DOHH2 (cell line): ENCODE results near the gene NCKAP1.

ENCODE experiments used
- H3F3A ChIP-seq: fragments of 200-600 bp; sonication (generic), shearing (Covaris generic); 2 replicates; pipeline ENCODE4 v1.6.0; 2016; ENCODE audit warnings: antibody characterized with exemption, mild to moderate bottlenecking; ENCODE audit not compliant: control insufficient read depth, insufficient read depth
- H3K27ac ChIP-seq: fragments of 200-600 bp; sonication (generic); 2 replicates; pipeline ENCODE4 v1.5.1; 2014; ENCODE audit warnings: low read depth, mild to moderate bottlenecking, low read length, moderate library complexity
- H3K27me3 ChIP-seq: fragments of 200-600 bp; sonication (generic); 2 replicates; pipeline ENCODE4 v1.6.1; 2014; ENCODE audit warnings: mild to moderate bottlenecking, low read length, mixed read lengths; ENCODE audit not compliant: control insufficient read depth
- H3K36me3 ChIP-seq: fragments of 200-600 bp; sonication (generic); 2 replicates; pipeline ENCODE4 v1.6.1; 2014; ENCODE audit warnings: mild to moderate bottlenecking, low read length, moderate library complexity, mixed read lengths; ENCODE audit not compliant: control insufficient read depth
- H3K4me1 ChIP-seq: fragments of 200-600 bp; sonication (generic); 2 replicates; pipeline ENCODE4 v1.6.1; 2014; ENCODE audit warnings: mild to moderate bottlenecking, low read length, mixed read lengths; ENCODE audit not compliant: control insufficient read depth
- H3K4me2 ChIP-seq: fragments of 200-600 bp; sonication (generic); 2 replicates; pipeline ENCODE4 v1.6.0; 2014; ENCODE audit warnings: mild to moderate bottlenecking, low read length, moderate library complexity
- H3K4me3 ChIP-seq: fragments of 200-600 bp; sonication (generic); 2 replicates; pipeline ENCODE4 v1.5.1; 2014; ENCODE audit warnings: mild to moderate bottlenecking, low read length, mixed read lengths
- H3K79me2 ChIP-seq: fragments of 200-600 bp; sonication (generic); 2 replicates; pipeline ENCODE4 v1.6.1; 2014; ENCODE audit warnings: mild to moderate bottlenecking, low read length, mixed read lengths; ENCODE audit not compliant: control insufficient read depth
- H3K9me2 ChIP-seq: fragments of 200-600 bp; sonication (generic); replicated peaks from 2 replicates; pipeline ENCODE4 v1.6.1; 2014; ENCODE audit warnings: mild to moderate bottlenecking, low read length, mixed read lengths; ENCODE audit not compliant: control insufficient read depth
- H3K9me3 ChIP-seq: fragments of 200-600 bp; sonication (generic); 2 replicates; pipeline ENCODE4 v1.6.1; 2014; ENCODE audit warnings: antibody characterized with exemption, low read length, mixed read lengths; ENCODE audit not compliant: control insufficient read depth, insufficient read depth
- H4K20me1 ChIP-seq: fragments of 200-600 bp; sonication (generic); 2 replicates; pipeline ENCODE4 v1.6.0; 2014; ENCODE audit warnings: low read depth, mild to moderate bottlenecking, antibody characterized with exemption, low read length, moderate library complexity; ENCODE audit not compliant: control insufficient read depth, insufficient read depth
- CTCF ChIP-seq: fragments of 200-600 bp; sonication (generic); IDR thresholded peaks from one replicate; pipeline ENCODE4 v1.5.1; 2014; ENCODE audit warnings: antibody characterized with exemption, mild to moderate bottlenecking, low read depth, low read length; ENCODE audit not compliant: poor library complexity, severe bottlenecking
- EZH2phosphoT487 ChIP-seq: fragments of 200-600 bp; sonication (generic); IDR thresholded peaks from 2 replicates; pipeline ENCODE4 v1.6.1; 2017; ENCODE audit warnings: borderline replicate concordance, mild to moderate bottlenecking, antibody characterized with exemption, low read length, moderate library complexity, mixed read lengths

Gene NCKAP1

GRCh38 chr2:183079139-183079775 lies 41.0 kb upstream of the NCKAP1 start:
- Histone ChIP-seq H3K36me3 (no peaks in the 10 kb centered on the region), H4K20me1 (no peaks in the 10 kb centered on the region), H3K27me3 (no peaks in the 10 kb centered on the region), H3F3A (no peaks in the 10 kb centered on the region; the same call in 1 of the 2 replicates), H3K4me2 (peak overlapping the region; percentile 84), H3K9me2 (no peaks in the 10 kb centered on the region), H3K9me3 (no peaks in the 10 kb centered on the region), H3K4me1 (peaks cover 18% of the 10 kb centered on the region), H3K79me2 (peaks cover 4% of the 10 kb centered on the region; the same call in 1 of the 2 replicates), H3K4me3 (peak overlapping the region; percentile 88), H3K27ac (no peak overlapping the region)
- TF ChIP-seq CTCF (no peak), EZH2phosphoT487 (no peak)

- no peaks in the 10 kb centered on the region for H3K36me3 ChIP-seq
- no peaks in the 10 kb centered on the region; the same call in 1 of the 2 replicates for H3F3A ChIP-seq
- H4K20me1 ChIP-seq, result no peaks in the 10 kb centered on the region
- H3K4me2 ChIP-seq, result peak within 1 kb of the TSS; percentile 84
- H3K79me2 ChIP-seq, result peaks cover 4% of the 10 kb centered on the region; the same call in 1 of the 2 replicates
- no peaks in the 10 kb centered on the region for H3K9me3 ChIP-seq
- H3K27me3 ChIP-seq, result no peaks in the 10 kb centered on the region
- peak within 1 kb of the TSS; percentile 88 for H3K4me3 ChIP-seq
- peak within 1 kb of the TSS; percentile 38 for H3K27ac ChIP-seq
- H3K9me2 ChIP-seq, result no peaks in the 10 kb centered on the region
- H3K4me1 ChIP-seq, result peaks cover 18% of the 10 kb centered on the region
- no peak for TF ChIP-seq EZH2phosphoT487
- TF ChIP-seq CTCF, result no peak
Observed at GRCh38 chr2:183078464-183079138, 40.3 kb upstream of the NCKAP1 start, which contains the start of gene DUSP19. Gene DUSP19, plus strand, starts transcription at chr2:183078747. Its CDS starts 187 bp downstream, at chr2:183078934.

- H3K36me3 ChIP-seq, result no peaks in the 10 kb centered on the region
- H3K79me2 ChIP-seq, result peaks cover 4% of the 10 kb centered on the region; the same call in 1 of the 2 replicates
- no peaks in the 10 kb centered on the region for H3K27me3 ChIP-seq
- H3K9me2 ChIP-seq, result no peaks in the 10 kb centered on the region
- peak overlapping the region; percentile 88 for H3K4me3 ChIP-seq
- H3K4me1 ChIP-seq, result peaks cover 18% of the 10 kb centered on the region
- peak overlapping the region; percentile 84 for H3K4me2 ChIP-seq
- H4K20me1 ChIP-seq, result no peaks in the 10 kb centered on the region
- no peaks in the 10 kb centered on the region for H3K9me3 ChIP-seq
- no peaks in the 10 kb centered on the region; the same call in 1 of the 2 replicates for H3F3A ChIP-seq
- TF ChIP-seq EZH2phosphoT487 (no peak), CTCF (no peak)
- H3K27ac ChIP-seq, result peak overlapping the region; percentile 38
Observed at GRCh38 chr2:183078163-183078463, 39.9 kb upstream of the NCKAP1 start.
